GM12873 (cell line): ENCODE measurements around the gene CABLES1.

ENCODE experiments used
- TF ChIP-seq, protein P1 (sequence below): IDR thresholded peaks from 2 replicates; pipeline ENCODE4 v1.5.1; 2012; ENCODE audit warnings: low read depth, mild to moderate bottlenecking, moderate library complexity, low read length, control low read depth; ENCODE audit not compliant: insufficient read depth; ENCODE audit errors: missing control alignments

The CABLES1 gene

DNA sequence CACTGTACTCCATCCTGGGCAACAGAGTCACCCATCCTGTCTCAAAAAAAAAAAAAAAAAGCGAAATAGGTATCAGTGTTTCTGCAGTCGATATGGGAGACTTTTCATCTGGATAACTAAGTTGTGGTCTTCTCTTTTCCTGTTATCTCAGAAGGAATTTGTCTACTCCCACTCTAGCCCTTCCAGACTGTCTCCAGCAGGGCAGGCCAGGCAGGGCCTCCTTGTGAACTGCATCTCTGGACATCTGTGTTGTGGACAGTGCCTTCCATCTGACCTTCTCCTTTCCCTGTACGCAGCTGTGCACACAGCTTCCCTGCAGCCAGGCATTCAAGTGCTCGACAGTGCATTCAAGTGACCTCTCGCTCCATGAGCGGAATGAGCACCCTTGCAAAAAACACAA, 110.2 kb downstream of the CABLES1 start:
- TF ChIP-seq, protein P1, sequence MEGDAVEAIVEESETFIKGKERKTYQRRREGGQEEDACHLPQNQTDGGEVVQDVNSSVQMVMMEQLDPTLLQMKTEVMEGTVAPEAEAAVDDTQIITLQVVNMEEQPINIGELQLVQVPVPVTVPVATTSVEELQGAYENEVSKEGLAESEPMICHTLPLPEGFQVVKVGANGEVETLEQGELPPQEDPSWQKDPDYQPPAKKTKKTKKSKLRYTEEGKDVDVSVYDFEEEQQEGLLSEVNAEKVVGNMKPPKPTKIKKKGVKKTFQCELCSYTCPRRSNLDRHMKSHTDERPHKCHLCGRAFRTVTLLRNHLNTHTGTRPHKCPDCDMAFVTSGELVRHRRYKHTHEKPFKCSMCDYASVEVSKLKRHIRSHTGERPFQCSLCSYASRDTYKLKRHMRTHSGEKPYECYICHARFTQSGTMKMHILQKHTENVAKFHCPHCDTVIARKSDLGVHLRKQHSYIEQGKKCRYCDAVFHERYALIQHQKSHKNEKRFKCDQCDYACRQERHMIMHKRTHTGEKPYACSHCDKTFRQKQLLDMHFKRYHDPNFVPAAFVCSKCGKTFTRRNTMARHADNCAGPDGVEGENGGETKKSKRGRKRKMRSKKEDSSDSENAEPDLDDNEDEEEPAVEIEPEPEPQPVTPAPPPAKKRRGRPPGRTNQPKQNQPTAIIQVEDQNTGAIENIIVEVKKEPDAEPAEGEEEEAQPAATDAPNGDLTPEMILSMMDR: no peak

DNA sequence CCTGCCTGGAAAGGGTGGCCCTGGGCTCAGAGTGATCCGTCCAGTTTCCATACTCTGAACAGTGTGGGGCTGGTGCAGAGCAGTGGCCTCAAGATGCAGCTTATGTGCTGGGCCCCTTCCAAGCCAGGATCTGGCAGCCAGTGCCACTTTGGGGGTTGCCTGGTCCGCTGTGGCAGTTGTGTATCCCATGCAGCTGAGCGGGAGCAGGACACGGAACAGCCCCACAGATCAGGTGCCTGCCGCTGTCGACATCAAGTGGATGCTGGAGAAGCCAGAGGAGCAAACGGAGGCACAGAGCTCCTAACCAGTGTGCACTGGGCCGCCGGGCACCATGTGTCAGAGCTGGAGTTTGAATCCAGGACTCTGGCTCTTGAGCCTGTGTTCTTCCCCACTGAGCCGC, 112.0 kb downstream of the CABLES1 start:
- TF ChIP-seq, protein P1: no peak

DNA sequence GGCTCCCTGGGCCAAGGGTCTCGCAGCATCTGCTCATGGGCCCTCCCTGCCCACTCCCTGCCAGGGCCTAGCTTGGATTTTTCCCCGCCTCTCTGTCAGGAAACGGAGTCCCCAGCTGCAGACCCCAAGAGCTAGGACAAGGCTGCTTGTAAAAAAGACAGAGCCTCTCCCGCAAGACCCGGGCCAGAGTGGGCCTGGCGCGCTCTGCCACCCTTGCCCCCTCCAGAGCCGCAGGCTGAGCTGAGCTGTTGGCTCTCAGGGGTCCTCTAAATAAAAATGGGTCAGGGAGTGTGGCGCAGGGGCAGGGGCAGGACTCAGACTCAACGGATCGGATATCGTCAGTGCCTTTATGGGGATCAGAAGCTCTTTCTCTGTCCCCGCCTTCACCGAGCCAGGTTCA, 112.6 kb downstream of the CABLES1 start:
- TF ChIP-seq, protein P1: no peak

DNA sequence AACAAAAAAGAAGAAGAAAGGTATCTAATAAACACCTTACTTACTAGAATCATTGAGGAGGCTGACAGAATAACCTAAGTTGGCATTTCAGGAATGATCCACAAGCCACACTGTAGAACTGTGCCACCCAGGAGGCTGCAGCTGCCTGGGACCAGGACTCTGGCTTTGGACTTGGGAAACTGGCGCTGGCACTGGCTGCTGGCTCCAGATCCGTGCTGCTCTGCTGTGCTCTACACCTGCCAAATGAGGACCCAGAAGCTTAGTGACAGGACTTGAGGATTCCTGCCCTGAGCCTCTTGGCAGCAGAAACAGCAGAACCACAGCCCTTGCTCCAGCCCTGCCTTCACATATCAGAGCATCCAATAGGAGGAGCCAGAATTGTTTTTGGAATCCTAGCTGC, 113.5 kb downstream of the CABLES1 start:
- TF ChIP-seq, protein P1: no peak

DNA sequence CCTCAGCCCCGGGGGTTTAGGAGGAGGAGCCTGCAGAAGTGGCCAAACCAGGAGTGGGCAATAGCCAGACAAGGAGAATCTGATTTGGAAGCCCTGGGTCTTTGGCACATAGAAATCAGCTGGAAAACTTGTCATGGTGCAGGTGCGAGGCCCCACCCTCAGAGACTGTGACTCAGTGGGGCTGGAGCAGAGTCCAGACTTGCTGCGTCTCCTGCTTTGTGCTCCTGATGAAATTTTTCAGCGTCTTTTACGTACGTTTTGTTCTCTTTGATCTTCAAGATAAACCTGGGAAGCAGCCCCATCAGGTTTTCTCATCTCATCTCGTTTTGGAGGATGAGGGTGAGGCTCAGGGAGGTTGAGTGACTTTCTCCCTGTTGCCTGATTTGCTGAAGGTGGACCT, 114.1 kb downstream of the CABLES1 start:
- TF ChIP-seq, protein P1: no peak

DNA sequence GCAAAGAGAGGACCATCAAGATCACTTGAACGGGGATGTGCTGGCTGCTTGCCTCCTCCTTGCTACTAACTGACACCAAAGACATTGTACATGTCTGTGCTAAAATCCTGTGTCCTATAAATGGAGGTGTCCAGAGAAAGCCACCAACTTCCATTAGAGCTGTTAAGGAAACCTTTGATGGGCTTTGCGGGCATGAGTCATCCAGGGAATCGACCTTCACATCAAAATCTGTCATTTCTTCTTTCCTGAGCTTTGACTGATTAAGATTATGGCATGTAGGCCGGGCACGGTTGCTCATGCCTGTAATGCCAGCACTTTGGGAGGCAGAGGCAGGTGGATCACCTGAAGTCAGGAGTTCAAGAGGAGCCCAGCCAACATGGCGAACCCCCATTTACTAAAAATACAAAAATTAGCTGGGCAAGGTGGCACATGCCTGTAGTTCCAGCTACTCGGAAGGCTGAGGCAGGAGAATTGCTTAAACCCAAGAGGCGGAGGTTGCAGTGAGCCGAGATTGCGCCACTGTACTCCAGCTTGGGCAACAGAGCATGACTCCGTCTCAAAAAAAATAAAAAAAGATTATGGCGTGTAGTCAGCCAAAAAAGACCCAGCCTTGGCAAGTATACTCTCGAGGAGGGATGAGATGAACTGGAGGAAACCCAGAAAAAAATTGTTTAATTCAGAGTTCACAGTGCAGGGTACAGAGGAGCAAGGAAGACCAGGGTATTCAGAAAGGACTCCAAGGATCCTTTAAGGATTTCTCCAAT, 115.8 kb downstream of the CABLES1 start:
- TF ChIP-seq, protein P1: no peak

DNA sequence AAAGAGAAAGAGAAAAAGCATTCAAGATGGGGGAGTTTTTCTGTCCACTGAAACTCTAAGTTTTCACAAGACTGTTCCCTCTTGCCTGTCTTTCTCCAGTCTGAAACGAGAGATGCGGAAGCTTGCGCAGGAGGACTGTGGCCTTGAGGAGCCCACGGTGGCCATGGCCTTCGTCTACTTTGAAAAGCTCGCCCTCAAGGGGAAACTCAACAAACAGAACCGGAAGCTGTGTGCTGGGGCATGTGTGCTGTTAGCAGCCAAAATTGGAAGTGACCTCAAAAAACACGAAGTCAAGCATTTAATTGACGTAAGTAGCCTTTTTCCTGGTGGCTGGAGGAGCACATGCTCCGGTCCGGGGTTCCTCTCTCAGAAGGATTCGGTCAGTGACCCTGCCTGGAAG, 118.3 kb downstream of the CABLES1 start:
- TF ChIP-seq, protein P1: no peak
